Stimulated activated CD4-positive, alpha-beta T cell treated with anti-CD3 and anti-CD28 coated beads, Interleukin-1b, Interleukin-23, amount 100 ng/mL, for 24 hours (primary cell): ENCODE data around the gene MAP3K13.
"Not testable (repeated sequence)": the region's sequence is repeated elsewhere in the genome, so short reads cannot be mapped to it uniquely, and the experiment has no call there.

ENCODE experiments used
- DNase-seq, 4 experiments: peaks; one replicate each; pipeline ENCODE4 v3.0.0-alpha.2; 2020; ENCODE audit warnings: low read depth in 4 of 4, low spot score in 1 of 4

Gene MAP3K13

GRCh38 chr3:185387646-185388045 is 24.7 kb downstream of the MAP3K13 start:
- no peak for DNase-seq

- no peak for DNase-seq
Measured at GRCh38 chr3:185393055-185393454, 30.1 kb downstream of the MAP3K13 start.

DNA sequence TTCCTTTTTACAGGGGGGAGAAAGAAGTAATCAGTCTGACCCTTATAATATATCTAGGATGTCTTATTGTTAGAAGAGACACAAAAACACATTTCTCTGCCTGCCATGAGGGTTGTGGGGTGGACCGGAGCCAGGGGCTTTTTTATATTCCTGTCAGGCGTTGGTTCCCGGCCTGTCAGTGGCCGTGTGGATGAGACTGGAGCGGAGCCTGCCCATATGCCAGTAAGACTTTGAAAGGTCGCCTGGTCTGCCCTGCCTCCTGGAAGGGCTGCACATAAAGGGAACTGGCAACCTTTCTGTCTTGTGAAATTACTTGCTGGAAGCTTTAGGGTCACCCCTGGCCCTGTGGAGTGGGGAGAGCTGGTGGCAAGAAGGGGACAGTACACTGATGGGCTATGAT is 34.7 kb downstream of the MAP3K13 start:
- no peak for DNase-seq

GRCh38 chr3:185399737-185400667 is 37.1 kb downstream of the MAP3K13 start:
- no peak for DNase-seq

DNA sequence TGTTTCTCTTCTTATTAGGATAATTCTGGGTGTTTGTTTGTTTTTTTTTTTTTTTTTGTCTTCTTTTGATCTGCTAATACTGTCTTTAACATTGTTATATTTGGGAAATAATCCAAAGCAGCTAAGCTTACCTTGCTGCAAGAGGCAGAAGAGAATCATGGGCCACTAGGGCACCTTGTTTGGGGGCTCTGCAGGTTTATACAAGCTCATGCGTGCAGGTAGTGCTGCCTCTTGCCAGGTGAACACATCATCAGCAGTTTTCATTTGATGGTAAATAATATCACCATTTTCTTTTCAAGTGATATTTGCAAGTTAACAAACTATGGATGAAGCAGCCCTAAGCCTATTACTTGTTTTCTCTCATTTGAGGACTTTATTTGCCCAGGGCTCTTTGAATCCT is 37.9 kb downstream of the MAP3K13 start:
- DNase-seq = no peak

GRCh38 chr3:185401319-185401955 is 38.5 kb downstream of the MAP3K13 start:
- DNase-seq = no peak

GRCh38 chr3:185402561-185402960 is 39.6 kb downstream of the MAP3K13 start:
- DNase-seq = no peak

DNA sequence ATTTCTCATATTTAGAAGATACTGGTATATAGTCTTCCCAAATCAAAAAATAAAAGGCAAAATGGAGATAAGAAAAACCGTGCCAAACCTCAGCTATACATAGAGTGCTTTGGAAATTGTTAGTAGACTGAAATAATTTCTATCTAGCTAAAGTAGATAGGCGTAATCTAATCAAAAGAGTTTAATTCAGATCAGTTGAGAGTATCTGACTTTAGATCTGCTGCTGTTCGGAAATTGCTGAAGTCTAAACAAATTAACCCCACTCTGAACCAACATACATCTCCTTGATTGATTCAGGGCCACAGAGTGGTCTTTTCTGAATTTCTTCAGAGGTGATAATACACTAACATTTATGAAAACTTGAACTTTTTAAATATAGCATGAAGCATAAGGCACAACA is 40.1 kb downstream of the MAP3K13 start:
- no peak for DNase-seq

DNA sequence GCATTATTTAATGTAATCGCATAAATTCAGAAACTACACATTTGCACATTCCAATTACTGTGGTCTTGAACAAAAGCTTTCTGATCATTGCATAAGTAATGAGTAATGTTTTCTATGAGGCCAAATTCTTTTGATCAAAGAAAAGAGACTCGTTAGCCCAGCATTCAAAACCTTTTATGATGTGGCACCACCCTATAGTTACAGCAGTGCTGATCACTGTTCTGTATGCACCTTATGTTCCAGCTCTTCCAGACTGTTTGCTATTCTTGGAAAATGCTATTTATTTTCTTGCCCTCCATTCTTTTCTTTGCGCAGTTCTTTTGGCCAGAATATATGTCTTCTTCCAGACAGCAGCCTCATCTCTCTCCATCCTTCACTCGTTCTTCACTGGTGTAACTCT is 42.3 kb downstream of the MAP3K13 start:
- no peak for DNase-seq

- no peak for DNase-seq
Measured at GRCh38 chr3:185405664-185406063, 42.7 kb downstream of the MAP3K13 start.

DNA sequence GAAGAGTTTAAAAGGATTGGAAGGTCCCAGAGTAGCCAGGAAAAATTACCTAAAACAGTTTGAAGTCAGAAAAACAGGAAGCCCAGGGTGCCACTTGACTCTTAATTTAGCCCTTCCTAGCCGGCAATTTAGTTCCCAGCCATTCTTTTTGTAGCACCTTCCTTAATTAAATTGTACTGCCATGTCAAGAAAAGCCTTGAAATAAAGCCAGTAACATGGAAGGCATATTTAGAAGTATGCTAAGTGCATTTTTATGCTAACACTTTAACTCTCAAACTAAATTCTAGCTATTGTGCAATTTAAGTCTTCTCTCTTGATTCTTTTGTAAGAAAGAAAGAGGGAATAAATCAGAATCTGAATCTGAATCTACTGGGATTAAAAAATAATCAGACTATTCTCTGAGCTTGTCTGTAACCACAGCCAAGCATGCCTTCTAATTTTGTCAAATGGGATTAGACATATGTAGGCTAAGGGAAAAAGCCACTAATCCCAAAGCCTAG is 43.2 kb downstream of the MAP3K13 start:
- DNase-seq = no peak

GRCh38 chr3:185409957-185410356 is 47.0 kb downstream of the MAP3K13 start:
- no peak for DNase-seq

- DNase-seq = no peak
Measured at GRCh38 chr3:185411133-185411532, 48.2 kb downstream of the MAP3K13 start.

DNA sequence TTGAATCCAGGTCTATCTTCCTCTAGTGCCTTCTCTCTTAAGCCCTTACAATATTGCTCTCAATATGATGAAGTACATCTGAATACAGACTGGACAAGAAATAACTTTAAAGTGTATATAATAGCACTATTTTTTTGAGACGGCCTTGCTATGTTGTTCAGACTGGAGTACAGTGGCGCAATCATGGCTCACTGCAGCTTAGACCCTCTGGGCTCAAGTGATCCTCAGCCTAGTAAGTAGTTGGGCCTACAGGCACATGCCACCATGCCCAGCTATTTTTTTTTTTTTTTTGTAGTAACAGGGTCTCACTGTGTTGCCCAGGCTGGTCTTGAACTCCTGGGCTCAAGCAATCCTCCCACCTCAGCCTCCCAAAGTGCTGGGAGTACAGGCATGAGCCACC is 53.6 kb downstream of the MAP3K13 start:
- DNase-seq = no peak

DNA sequence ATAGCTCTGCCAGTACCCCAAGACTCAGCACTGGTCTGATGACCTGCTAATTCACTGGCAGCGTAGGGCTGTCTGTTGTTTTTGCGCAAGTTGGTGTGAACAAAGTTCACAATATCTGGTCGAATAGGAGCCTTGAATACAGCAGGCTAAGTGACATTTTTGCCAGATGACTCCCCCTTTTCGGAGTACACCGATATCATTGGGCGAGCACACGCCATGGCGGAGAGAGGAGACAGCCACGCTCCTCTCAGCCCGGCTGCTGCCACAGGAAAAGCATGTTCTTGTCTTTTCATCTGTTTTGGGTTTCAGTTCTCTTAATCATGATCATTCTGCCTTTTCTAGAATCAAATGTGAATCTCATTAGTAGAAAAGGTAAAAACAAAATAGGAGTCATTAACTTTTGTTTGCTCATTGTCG is 55.6 kb downstream of the MAP3K13 start:
- not testable (repeated sequence) for DNase-seq

GRCh38 chr3:185420762-185421161 is 57.8 kb downstream of the MAP3K13 start:
- no peak for DNase-seq

GRCh38 chr3:185421577-185422232 is 58.8 kb downstream of the MAP3K13 start:
- no peak for DNase-seq

DNA sequence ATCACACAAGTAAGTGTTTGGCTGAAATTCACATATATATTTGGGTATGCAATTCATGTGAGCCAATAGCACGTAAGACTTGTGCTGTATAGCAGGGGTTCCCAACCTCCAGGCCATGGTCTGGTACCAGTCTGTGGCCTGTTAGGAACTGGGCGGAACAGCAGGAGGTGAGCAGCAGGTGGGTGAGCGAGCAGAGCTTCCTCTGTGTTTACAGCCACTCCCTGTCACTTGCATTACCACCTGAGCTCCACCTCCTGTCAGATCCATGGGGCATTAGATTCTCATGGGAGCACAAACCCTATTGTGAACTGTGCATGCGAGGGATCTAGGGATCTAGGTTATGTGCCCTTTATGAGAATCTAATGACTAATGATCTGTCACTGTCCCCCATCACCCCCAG is 59.7 kb downstream of the MAP3K13 start:
- DNase-seq = no peak

- no peak for DNase-seq
Measured at GRCh38 chr3:185423178-185423577, 60.2 kb downstream of the MAP3K13 start.

DNA sequence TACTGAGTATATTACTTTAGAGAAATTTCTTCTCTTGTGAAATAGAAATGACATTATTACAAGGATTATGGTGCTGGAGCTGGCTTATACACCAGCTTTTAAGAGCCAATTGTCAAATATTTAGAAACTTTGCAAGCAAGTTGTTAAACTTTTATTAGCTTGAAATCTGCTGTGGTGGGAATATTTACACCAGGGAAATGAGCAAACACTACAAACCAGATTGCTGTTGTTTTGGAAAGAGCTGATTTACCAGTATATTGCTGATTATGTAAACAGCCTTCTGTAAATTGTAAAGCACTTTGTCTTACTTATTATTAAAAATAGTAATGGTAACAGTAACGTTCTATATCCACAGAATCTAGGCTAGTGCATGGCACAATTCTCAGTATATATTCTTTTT is 61.5 kb downstream of the MAP3K13 start:
- no peak for DNase-seq

DNA sequence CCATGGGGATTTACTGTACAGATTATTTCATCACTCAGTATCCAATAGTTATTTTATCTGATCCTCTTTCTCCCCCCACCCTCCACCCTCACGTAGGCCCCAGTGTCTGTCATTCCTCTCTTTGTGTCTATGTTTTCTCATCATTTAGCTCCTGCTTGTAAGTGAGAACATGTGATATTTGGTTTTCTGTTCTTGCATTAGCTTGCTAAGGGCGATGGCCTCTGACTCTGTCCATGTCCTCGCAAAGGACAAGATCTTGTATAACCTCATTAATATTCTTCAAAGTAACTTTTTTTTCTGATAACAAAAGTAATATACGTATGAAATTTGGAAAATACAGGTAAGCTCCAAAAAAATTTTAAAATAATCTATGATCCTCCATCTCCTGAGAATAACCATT is 67.4 kb downstream of the MAP3K13 start:
- no peak for DNase-seq
